Epithelial cell of proximal tubule (primary cell): ENCODE measurements around the gene C9orf50. TPM values are rescaled to one million over a fixed set of nuclear protein-coding genes. Genes with fewer than 3 reads are reported as not detected.

Experiments
- DNase-seq: peaks from one replicate; pipeline ENCODE4 v3.0.0-alpha.2; 2011; ENCODE audit warnings: low read depth
- H3K4me3 ChIP-seq: 2 replicates; pipeline ENCODE4 v1.5.1; 2011; ENCODE audit warnings: low read depth, mild to moderate bottlenecking, low read length
- total RNA-seq: library from RNA; depleted of rRNA; stranded (reverse); fragments of >200 nt; gene quantifications from 2 replicates; pipeline ENCODE4 v1.2.3, GENCODE V29; 2015
- TF ChIP-seq, protein P1 (sequence below): conservative IDR thresholded peaks from 2 replicates; pipeline ENCODE4 v1.5.1; 2012; ENCODE audit warnings: low read depth, mild to moderate bottlenecking, low read length

Gene C9orf50
- total RNA-seq, 1 donor from 2014 or later = 0.69 TPM

DNA sequence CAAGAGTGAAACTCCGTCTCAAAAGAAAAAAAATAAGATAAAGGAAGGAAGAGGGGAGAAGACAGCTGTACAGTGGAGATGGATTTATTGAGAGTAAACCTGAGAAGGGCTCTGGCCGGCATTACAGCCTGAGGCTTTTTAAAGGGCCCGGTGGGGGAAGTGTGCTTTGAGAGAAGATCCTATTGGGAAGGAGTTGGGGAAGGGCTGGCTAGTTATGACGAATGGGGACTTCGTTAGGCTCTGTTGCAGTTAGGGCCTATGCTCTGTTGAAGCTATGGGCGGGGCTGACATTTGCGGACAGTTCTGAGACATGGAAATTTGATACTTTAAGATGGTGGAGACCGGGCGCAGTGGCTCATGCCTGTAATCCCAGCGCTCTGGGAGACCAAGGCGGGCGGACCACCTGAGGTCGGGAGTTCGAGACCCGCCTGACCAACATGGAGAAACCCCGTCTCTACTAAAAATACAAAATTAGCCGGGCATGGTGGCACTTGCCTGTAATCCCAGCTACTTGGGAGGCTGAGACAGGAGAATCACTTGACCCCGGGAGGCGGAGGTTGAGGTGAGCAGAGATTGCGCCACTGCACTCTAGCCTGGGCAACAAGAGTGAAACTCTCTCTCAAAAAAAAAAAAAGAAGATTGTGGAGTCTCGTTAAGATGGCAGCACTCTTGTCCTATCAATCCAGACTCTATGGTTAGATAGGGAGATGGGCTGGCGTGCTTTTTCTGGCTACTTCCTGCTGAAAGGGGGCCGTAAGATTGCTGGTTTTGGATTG lies 33.2 kb downstream of the C9orf50 start:
- TF ChIP-seq, protein P1, sequence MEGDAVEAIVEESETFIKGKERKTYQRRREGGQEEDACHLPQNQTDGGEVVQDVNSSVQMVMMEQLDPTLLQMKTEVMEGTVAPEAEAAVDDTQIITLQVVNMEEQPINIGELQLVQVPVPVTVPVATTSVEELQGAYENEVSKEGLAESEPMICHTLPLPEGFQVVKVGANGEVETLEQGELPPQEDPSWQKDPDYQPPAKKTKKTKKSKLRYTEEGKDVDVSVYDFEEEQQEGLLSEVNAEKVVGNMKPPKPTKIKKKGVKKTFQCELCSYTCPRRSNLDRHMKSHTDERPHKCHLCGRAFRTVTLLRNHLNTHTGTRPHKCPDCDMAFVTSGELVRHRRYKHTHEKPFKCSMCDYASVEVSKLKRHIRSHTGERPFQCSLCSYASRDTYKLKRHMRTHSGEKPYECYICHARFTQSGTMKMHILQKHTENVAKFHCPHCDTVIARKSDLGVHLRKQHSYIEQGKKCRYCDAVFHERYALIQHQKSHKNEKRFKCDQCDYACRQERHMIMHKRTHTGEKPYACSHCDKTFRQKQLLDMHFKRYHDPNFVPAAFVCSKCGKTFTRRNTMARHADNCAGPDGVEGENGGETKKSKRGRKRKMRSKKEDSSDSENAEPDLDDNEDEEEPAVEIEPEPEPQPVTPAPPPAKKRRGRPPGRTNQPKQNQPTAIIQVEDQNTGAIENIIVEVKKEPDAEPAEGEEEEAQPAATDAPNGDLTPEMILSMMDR = no peak
- DNase-seq = no peak
- H3K4me3 ChIP-seq = no peak overlapping the region

DNA sequence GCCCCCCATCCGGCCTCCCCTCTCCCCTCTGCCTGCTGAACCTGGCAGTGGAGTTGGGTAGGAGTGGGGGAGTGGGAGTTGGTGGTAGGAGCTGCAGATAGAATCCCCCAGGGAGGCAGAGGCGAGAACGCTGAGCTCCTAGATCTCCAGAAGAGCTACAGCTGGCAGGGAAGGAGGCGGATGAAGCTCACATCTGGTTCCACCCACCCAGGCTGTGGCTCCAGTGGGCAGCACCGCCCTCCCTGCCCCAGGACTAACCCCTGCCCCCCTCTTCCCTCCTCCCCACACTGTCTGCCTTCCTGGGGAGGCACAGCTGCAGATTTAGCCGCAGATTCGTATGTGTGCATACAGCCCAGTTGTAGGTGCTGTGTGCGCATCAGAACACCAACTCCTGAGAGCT lies 34.2 kb downstream of the C9orf50 start:
- DNase-seq = no peak
- TF ChIP-seq, protein P1 = no peak
- no peak overlapping the region for H3K4me3 ChIP-seq

DNA sequence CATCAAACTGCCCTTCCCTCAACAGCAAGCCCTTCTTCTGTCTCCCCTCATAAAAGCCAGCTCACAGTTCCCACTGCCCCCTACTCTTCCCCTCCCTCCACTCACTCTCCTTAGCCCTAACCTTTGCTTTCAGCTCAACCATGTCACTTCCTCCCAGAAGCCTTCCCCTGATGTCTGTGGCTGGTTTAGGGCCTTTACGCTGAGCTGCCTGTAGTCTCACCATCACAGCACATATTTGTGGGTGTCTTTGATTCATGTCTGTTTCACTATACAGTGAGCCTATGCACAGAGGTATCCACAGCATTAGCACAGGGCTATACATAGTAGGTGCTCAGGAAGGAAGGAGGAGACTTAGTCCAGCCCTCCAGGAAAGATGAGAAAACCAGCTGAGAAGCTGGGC lies 34.7 kb downstream of the C9orf50 start:
- H3K4me3 ChIP-seq = no peak overlapping the region
- TF ChIP-seq, protein P1 = no peak
- DNase-seq = no peak

DNA sequence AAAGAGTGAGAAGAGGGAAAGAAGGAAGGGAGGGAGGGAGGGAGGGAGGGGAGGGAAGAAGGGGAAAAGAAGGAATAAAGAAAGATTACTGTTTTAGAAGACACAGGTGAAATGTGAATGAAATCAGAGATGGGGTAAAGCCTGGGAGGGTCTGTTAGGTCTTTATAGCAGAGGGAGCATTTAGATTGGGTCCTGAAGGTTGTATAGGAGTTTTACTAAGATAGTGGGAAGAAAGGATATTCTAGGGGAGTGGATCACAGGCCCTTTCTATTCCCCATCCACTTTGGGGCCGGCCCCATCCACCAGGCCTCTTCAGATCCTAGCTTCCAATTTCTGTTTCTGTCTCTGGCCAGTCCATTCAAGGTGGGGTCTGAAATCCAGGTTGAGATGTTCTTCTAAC lies 35.5 kb downstream of the C9orf50 start:
- no peak for DNase-seq
- no peak overlapping the region for H3K4me3 ChIP-seq
- TF ChIP-seq, protein P1 = no peak

DNA sequence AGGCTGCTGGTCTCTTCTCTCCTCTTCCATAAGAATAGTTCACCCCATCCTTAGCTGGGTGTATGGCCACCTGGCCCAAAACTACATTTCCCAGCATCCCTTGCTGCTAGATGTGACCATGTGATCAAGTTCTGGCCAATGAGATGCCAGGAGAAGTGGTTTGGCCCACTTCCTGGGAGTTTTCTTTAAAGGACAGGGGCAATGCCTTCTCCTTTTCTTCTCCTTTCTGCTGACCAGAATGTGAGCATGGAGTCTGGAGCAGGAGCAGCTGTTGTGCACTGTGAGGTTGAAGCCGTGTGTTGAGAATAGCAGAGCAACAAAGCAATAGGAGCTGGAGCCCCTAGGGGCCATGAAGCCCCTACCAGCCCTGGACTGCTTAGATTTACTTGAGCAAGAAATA lies 36.8 kb downstream of the C9orf50 start:
- TF ChIP-seq, protein P1 = no peak
- no peak for DNase-seq
- no peak overlapping the region for H3K4me3 ChIP-seq

DNA sequence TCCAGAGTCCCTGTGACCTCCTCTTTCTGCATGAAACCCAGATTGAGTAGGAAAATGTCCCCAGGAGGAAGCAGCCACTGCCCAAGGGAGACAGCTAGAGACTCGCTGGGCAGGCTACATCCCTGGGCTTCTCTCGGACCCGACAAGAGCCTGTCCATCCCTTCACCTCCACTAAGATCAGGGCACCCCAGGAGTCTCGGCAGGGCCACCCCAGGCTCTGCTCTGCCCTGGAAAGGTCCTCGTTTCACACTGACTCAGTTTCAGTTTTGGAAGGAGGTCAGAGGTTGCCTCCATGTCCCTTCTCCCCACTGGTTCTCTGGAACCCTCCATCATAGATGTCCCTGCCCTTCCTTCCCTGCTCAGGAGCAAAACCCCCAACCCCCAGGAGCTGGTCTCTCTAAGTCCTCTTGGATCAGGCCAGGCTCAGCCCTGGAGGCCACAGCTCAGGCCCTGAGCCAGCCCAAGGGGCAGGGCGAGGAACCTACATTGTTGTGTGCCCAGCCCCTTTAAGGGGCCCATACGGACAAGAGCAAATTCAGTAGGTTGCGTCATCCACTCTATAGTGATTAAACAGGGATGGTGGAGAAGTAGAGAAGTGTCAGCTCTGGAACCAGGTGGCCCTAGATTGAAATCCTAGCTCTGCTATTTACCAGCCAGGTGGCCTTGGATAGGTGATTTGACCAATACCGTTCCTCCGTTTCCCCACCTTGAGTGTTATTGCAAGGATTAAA lies 37.4 kb downstream of the C9orf50 start:
- H3K4me3 ChIP-seq = no peak overlapping the region
- no peak for DNase-seq
- TF ChIP-seq, protein P1 = no peak
